Mesendoderm (in vitro differentiated cells): Measurements from ENCODE around the gene SEMA3B.
A peak's percentile ranks its signal among the peaks of the same experiment; 100 is the strongest.
"Not testable (repeated sequence)": the region's sequence is repeated elsewhere in the genome, so short reads cannot be mapped to it uniquely, and the experiment has no call there.

ENCODE experiments used
- DNase-seq: peaks from one replicate; pipeline ENCODE4 v3.0.0; 2013
- H2AK5ac ChIP-seq: 2 replicates; pipeline ENCODE4 v1.6.1; 2013; ENCODE audit warnings: low read length, inconsistent platforms
- H2BK120ac ChIP-seq: 2 replicates; pipeline ENCODE4 v1.6.1; 2013; ENCODE audit warnings: low read depth, mild to moderate bottlenecking, low read length, moderate library complexity, mixed read lengths
- H2BK15ac ChIP-seq: replicated peaks from 2 replicates; pipeline ENCODE4 v1.6.1; 2013; ENCODE audit warnings: low read depth, mild to moderate bottlenecking, moderate library complexity
- H2BK5ac ChIP-seq: 2 replicates; pipeline ENCODE4 v1.6.1; 2013; ENCODE audit warnings: low read length, inconsistent platforms
- H3K18ac ChIP-seq: 2 replicates; pipeline ENCODE4 v1.6.1; 2013; ENCODE audit warnings: mild to moderate bottlenecking, low read length, mixed read lengths
- H3K23ac ChIP-seq: one replicate; pipeline ENCODE4 v1.6.1; 2013; ENCODE audit warnings: low read length
- H3K27ac ChIP-seq: 2 replicates; pipeline ENCODE4 v1.5.1; 2013; ENCODE audit warnings: low read depth, mild to moderate bottlenecking, inconsistent platforms, low read length, moderate library complexity
- H3K27me3 ChIP-seq: 2 replicates; pipeline ENCODE4 v1.6.1; 2013; ENCODE audit warnings: low read length, control low read depth, mild to moderate bottlenecking, inconsistent platforms; ENCODE audit not compliant: insufficient read depth, poor library complexity
- H3K36me3 ChIP-seq: 2 replicates; pipeline ENCODE4 v1.6.1; 2013; ENCODE audit warnings: low read length, inconsistent platforms; ENCODE audit not compliant: control insufficient read depth, insufficient read depth
- H3K4ac ChIP-seq: one replicate; pipeline ENCODE4 v1.6.1; 2013; ENCODE audit warnings: low read depth, mild to moderate bottlenecking, low read length, moderate library complexity
- H3K4me1 ChIP-seq: 2 replicates; pipeline ENCODE4 v1.6.1; 2013; ENCODE audit warnings: low read depth, low read length, inconsistent platforms; ENCODE audit not compliant: control insufficient read depth
- H3K4me2 ChIP-seq: 2 replicates; pipeline ENCODE4 v1.6.1; 2013; ENCODE audit warnings: low read length
- H3K4me3 ChIP-seq: 2 replicates; pipeline ENCODE4 v1.5.1; 2013; ENCODE audit warnings: mild to moderate bottlenecking, low read length
- H3K56ac ChIP-seq: one replicate; pipeline ENCODE4 v1.6.1; 2013; ENCODE audit warnings: low read length
- H3K79me1 ChIP-seq: 2 replicates; pipeline ENCODE4 v1.6.1; 2013; ENCODE audit warnings: low read length, inconsistent platforms
- H3K79me2 ChIP-seq: 2 replicates; pipeline ENCODE4 v1.6.1; 2013; ENCODE audit warnings: mild to moderate bottlenecking, low read length; ENCODE audit not compliant: control insufficient read depth, insufficient read depth
- H3K9ac ChIP-seq: 2 replicates; pipeline ENCODE4 v1.6.1; 2013; ENCODE audit warnings: low read length, inconsistent platforms
- H4K5ac ChIP-seq: one replicate; pipeline ENCODE4 v1.6.1; 2013; ENCODE audit warnings: low read length
- H4K8ac ChIP-seq: one replicate; pipeline ENCODE4 v1.6.1; 2013; ENCODE audit warnings: low read depth, mild to moderate bottlenecking, control low read depth, low read length, moderate library complexity
- WGBS: extraction: QIAGEN DNeasy Blood & Tissue Kit; methylation state at CpG from one replicate; pipeline ENCODE4 v1.1.7; 2013; ENCODE audit warnings: low lambda C conversion rate, missing lambda C conversion rate; ENCODE audit not compliant: insufficient coverage; ENCODE audit errors: extremely low coverage; 5-methylcytosine and 5-hydroxymethylcytosine counted together

SEMA3B gene

DNA sequence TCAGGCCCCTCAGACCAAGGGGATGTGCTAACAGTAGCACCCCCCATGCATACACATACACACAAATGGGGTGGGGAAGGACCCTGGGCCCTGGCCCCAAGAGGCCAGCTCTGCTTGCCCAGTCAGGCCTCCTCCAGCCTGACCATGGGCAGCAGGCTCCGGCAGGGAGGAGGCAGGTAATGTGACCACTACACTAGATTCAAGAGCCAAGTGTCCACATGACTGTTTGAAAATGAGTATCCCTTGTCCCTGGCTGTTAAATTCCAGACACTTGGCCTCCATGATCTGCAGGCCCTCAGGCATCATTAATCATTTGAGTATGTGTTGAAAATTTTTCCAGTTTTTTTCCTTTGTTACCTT lies 46.8 kb upstream of the SEMA3B start:
- H3K4ac ChIP-seq: no peak overlapping the region
- H3K4me1 ChIP-seq: no peaks in the 10 kb centered on the region
- H3K79me1 ChIP-seq: no peaks in the 10 kb centered on the region
- H2BK120ac ChIP-seq: no peak overlapping the region
- no peaks in the 10 kb centered on the region for H3K36me3 ChIP-seq
- no peak overlapping the region for H2BK15ac ChIP-seq
- no peaks in the 10 kb centered on the region for H3K27me3 ChIP-seq
- H3K56ac ChIP-seq: no peak overlapping the region
- H3K27ac ChIP-seq: no peak overlapping the region
- no peak overlapping the region for H3K9ac ChIP-seq
- no CpG with 5 or more reads among the region's 1 CpG for WGBS
- H3K18ac ChIP-seq: no peak overlapping the region
- no peak overlapping the region for H3K4me2 ChIP-seq
- H2AK5ac ChIP-seq: no peak overlapping the region
- DNase-seq: no peak
- H4K8ac ChIP-seq: no peak overlapping the region
- no peak overlapping the region for H2BK5ac ChIP-seq
- H3K79me2 ChIP-seq: no peaks in the 10 kb centered on the region
- H3K23ac ChIP-seq: no peak overlapping the region
- H3K4me3 ChIP-seq: no peak overlapping the region
- no peak overlapping the region for H4K5ac ChIP-seq

DNA sequence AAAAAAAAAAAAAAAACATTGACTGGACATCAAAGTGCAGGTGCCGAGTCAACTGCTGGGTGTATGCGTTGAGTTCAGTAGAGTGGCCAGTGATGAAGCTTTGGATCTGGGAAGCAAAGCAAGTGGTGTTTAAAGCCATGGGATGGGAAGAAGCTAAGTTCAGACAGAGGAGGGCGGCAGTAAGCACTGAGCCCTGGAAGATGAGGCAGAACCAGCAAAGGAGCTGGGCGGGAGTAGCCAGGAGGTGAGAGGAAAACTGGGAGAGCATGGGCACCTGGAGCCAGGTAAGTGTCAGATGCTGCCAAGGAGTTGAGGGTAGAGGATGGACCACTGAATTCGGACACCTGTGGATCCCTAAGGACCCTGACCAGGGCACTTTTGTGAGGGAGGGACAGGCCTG lies 44.3 kb upstream of the SEMA3B start:
- no CpG with 5 or more reads among the region's 5 CpGs for WGBS
- no peak overlapping the region for H2BK15ac ChIP-seq
- H4K8ac ChIP-seq: no peak overlapping the region
- H3K4me2 ChIP-seq: no peak overlapping the region
- H3K9ac ChIP-seq: no peak overlapping the region
- H4K5ac ChIP-seq: no peak overlapping the region
- no peak overlapping the region for H2BK5ac ChIP-seq
- no peaks in the 10 kb centered on the region for H3K27me3 ChIP-seq
- H3K4me3 ChIP-seq: no peak overlapping the region
- H2BK120ac ChIP-seq: no peak overlapping the region
- H3K4ac ChIP-seq: no peak overlapping the region
- H2AK5ac ChIP-seq: no peak overlapping the region
- H3K23ac ChIP-seq: no peak overlapping the region
- no peak overlapping the region for H3K27ac ChIP-seq
- no peaks in the 10 kb centered on the region for H3K79me2 ChIP-seq
- peaks cover 7% of the 10 kb centered on the region for H3K4me1 ChIP-seq
- no peak overlapping the region for H3K56ac ChIP-seq
- no peak for DNase-seq
- no peak overlapping the region for H3K18ac ChIP-seq
- peaks cover 2% of the 10 kb centered on the region for H3K79me1 ChIP-seq
- H3K36me3 ChIP-seq: no peaks in the 10 kb centered on the region

GRCh38 chr3:50226888-50227389 lies 42.0 kb upstream of the SEMA3B start:
- Histone ChIP-seq H3K4me1 (peaks cover 7% of the 10 kb centered on the region), H3K36me3 (no peaks in the 10 kb centered on the region), H2BK120ac (no peak overlapping the region), H3K27ac (no peak overlapping the region), H2AK5ac (no peak overlapping the region), H3K18ac (peak overlapping the region; percentile 3), H3K23ac (no peak overlapping the region), H3K79me1 (peaks cover 2% of the 10 kb centered on the region), H3K56ac (peak overlapping the region; percentile 80), H2BK15ac (no peak overlapping the region), H3K4me2 (peak overlapping the region; percentile 36), H3K4me3 (peak overlapping the region; percentile 0), H2BK5ac (no peak overlapping the region), H3K27me3 (no peaks in the 10 kb centered on the region), H4K5ac (no peak overlapping the region), H3K9ac (peak overlapping the region; percentile 53), H4K8ac (no peak overlapping the region), H3K79me2 (no peaks in the 10 kb centered on the region), H3K4ac (no peak overlapping the region)
- DNase-seq: peak; percentile 60
- WGBS: no CpG with 5 or more reads among the region's 40 CpGs

GRCh38 chr3:50227390-50228183 lies 41.4 kb upstream of the SEMA3B start:
- peak overlapping the region; percentile 97 for H3K56ac ChIP-seq
- peaks cover 7% of the 10 kb centered on the region for H3K4me1 ChIP-seq
- peaks cover 2% of the 10 kb centered on the region for H3K79me1 ChIP-seq
- H3K36me3 ChIP-seq: no peaks in the 10 kb centered on the region
- peak overlapping the region; percentile 60 for H3K18ac ChIP-seq
- H3K9ac ChIP-seq: peak overlapping the region; percentile 92
- DNase-seq: peak; percentile 97
- no peak overlapping the region for H4K5ac ChIP-seq
- no peak overlapping the region for H2BK120ac ChIP-seq
- WGBS: no CpG with 5 or more reads among the region's 51 CpGs
- peak overlapping the region; percentile 72 for H3K4me3 ChIP-seq
- H2AK5ac ChIP-seq: no peak overlapping the region
- peak overlapping the region; percentile 97 for H2BK5ac ChIP-seq
- peak overlapping the region; percentile 57 for H3K4ac ChIP-seq
- H3K79me2 ChIP-seq: no peaks in the 10 kb centered on the region
- H3K27ac ChIP-seq: peak overlapping the region; percentile 87
- no peak overlapping the region for H4K8ac ChIP-seq
- H3K27me3 ChIP-seq: no peaks in the 10 kb centered on the region
- H2BK15ac ChIP-seq: no peak overlapping the region
- H3K4me2 ChIP-seq: peak overlapping the region; percentile 98
- no peak overlapping the region for H3K23ac ChIP-seq

DNA sequence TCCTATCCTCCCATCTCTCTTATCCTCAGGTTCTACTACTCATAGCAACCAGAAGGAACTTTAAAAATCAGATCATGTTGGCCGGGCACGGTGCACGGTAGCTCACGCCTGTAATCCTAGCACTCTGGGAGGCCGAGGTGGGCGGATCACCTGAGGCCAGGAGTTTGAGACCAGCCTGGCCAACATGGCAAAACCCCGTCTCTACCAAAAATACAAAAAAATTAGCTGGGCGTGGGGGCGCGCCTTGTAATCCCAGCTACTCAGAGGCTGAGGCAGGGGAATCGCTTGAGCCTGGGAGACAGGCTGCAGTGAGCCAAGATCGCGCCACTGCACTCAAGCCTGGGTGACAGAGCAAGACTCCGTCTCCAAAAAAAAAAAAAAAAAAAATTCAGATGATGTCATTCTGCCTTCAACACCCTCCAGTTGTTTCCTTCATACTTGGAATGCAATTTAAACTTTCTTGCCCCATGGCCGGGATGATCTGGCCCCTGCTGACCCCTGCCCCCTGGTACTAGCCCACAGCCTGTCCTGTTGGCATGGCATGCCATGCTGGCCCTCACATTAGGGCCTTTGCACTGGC lies 40.7 kb upstream of the SEMA3B start:
- H3K18ac ChIP-seq, H2BK15ac ChIP-seq, H3K4me1 ChIP-seq, H4K8ac ChIP-seq, H2BK5ac ChIP-seq, H3K4ac ChIP-seq, H3K23ac ChIP-seq, DNase-seq, H2BK120ac ChIP-seq, H4K5ac ChIP-seq, H3K27me3 ChIP-seq, H3K79me1 ChIP-seq, H3K36me3 ChIP-seq, H3K79me2 ChIP-seq, H3K4me3 ChIP-seq: not testable (repeated sequence)
- Histone ChIP-seq H2AK5ac (peak overlapping the region; percentile 92), H3K27ac (peak overlapping the region; percentile 87), H3K4me2 (peak overlapping the region; percentile 98), H3K56ac (peak overlapping the region; percentile 97), H3K9ac (peak overlapping the region; percentile 92)
- WGBS: no CpG with 5 or more reads among the region's 15 CpGs
